Measurements from ENCODE around the gene PCCA.
"Not testable (repeated sequence)": the region's sequence is repeated elsewhere in the genome, so short reads cannot be mapped to it uniquely, and the experiment has no call there.

Gene PCCA

DNA sequence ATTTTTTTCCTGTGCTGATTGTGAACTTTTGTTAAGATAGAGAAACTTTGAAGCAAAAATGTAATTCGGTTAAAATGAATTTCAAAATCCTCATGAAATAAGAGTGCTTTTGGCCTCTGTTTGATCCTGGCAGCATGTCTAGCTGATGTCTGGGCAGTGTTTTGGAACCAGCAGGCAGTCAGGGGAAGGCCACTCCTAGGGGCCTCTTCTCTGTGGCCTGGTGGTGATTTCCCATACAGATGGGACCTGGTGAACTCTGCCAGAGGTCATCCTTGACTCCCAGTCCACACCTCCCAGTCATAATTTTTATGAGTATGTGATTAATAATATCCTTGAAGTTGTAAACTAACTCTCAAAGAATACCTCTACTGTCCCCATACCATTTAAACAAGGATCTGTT is 226.6 kb downstream of the PCCA start:
- DNase-seq = no peak

- DNase-seq = not testable (repeated sequence)
Observed at GRCh38 chr13:100318473-100318872, 229.6 kb downstream of the PCCA start.

- no peak for DNase-seq
Observed at GRCh38 chr13:100323937-100324336, 235.0 kb downstream of the PCCA start.

DNA sequence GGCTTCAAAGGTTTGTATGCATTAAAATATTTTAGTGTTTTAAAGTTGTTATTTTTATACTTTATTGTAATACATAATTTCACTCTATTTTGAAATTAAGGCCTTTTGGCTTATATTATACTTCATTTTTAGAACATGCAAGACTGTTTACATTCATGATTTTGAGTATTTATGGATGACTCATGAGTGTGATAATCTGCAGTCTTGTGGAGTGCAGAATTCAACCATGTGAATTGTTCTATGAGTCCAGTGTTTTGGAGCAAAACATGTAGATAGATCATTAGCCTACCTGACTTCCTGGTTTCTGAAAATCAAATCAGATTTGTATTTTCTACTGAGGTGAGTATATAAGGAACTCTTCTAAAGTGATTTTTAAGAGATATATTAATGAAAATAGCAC is 241.8 kb downstream of the PCCA start:
- no peak for DNase-seq

- DNase-seq = no peak
Observed at GRCh38 chr13:100333141-100333540, 244.2 kb downstream of the PCCA start.

- DNase-seq = no peak
Observed at GRCh38 chr13:100334214-100334613, 245.3 kb downstream of the PCCA start.

GRCh38 chr13:100336795-100337516 is 248.1 kb downstream of the PCCA start:
- DNase-seq = no peak

- DNase-seq = no peak
Observed at GRCh38 chr13:100338275-100338674, 249.4 kb downstream of the PCCA start.

- DNase-seq = no peak
Observed at GRCh38 chr13:100339411-100339940, 250.6 kb downstream of the PCCA start.

DNA sequence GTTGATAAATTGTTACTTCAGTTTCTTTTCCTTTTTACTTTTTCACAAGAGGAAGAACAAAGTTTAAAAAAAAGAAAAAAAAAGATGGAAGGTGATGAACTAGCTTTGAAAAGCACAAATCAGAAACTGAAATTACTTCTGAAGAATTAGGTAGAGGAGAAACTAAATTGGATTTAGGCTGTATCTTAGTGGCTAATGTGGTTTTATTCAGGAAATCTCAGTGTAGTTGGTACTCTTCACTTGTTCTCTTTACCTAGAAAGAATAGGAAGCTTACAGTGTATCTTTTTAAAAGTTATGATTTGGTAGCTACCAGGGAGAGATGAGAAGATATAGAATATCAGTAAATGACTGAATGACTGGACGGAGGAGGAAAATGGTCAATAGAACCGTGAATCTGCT is 252.0 kb downstream of the PCCA start:
- DNase-seq = no peak

GRCh38 chr13:100341327-100341726 is 252.4 kb downstream of the PCCA start:
- DNase-seq = no peak

DNA sequence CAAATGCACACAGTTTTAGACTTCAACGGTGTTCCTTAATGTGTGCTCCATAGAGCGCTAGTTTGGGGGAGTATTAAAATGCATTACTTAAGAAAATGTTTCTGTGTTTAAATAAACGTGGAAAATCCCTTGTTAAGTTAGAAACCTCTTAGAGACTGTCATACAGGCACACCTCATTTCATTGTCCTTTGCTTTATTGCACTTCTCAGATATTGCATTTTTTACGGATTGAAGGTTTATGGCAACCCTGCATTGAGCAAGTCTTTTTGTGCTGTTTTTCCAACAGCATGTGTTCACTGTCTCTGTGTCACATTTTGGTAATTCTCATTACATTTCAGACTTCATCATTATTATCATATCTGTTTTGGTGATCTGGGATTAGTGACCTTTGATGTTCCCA is 255.7 kb downstream of the PCCA start:
- DNase-seq = no peak

DNA sequence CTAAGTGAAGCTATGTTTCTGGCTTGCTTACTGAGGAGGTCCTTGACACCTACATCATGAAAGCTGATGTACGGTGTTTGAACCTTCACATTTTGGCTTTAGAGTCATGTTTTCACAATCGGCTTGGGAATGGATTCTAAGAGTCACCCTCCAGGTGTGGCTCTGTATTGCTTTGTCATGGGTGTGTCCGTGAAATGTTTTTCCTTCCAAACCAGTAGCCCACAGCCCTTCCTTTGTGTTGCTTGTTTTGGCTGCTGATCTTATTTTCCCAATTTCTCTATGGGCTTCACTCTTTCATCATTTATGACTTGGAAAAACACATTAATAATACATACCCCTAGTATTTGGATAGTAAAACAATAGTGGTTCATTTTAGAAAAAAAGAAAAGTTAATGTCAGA is 259.1 kb downstream of the PCCA start:
- DNase-seq = no peak

GRCh38 chr13:100349594-100349993 is 260.7 kb downstream of the PCCA start:
- no peak for DNase-seq

- no peak for DNase-seq
Observed at GRCh38 chr13:100350601-100351000, 261.7 kb downstream of the PCCA start.

GRCh38 chr13:100356426-100356825 is 267.5 kb downstream of the PCCA start:
- DNase-seq = no peak

DNA sequence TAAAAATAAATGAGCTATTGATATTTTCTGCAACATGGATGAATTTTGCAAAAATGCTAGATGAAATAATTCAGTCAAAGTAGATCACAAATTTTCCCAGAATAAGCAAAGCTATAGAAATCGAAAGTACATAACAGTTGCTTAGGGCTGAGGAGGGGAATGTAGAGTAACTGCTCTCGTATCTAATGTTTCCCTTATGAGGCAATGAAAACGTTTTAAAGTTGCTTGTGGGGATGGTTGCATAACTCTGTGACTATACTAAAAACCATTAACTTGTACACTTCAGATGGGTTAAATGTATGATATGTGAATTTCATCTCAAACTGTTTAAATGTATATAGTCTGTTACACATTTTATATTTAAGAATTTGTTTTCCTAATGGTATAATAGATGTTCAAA is 268.0 kb downstream of the PCCA start:
- DNase-seq = no peak

DNA sequence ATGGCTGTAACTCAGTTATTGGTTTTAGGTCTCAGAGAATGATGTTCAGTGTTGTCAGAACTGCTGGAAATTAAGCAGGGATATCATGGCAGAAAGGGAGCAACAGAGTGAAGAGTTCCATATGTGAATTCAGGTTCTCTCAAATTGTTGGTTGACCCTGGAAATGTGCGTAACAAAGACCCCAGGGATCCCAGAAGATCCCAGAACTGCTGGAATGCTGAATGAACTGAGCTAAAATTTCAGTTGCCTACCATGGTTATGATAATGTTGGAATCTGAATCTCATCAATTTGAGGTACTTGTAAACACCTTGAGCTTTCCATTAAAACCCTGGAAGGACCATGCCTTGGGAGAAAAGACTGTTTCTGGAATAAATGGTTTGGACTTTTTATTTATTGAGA is 268.9 kb downstream of the PCCA start:
- no peak for DNase-seq

- no peak for DNase-seq
Observed at GRCh38 chr13:100361504-100361903, 272.6 kb downstream of the PCCA start.

DNA sequence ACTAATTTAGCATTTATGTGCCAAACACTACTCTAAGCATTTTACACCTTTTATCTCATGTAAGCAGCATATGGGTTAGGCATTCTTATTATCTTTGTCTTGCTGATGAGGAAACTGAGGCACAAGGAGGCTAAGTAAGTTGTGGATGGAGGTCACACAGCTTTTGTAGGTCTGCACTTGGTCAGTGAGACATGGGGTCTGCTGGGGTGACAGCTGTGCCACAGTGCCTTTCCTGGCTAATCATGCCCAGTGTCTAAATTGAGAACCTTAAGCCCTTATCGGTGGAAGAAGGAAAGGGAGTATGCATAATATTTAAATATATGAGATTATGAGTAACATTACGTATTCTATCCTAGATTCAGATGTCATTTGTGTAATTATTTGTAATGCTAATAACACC is 273.5 kb downstream of the PCCA start:
- DNase-seq = no peak

DNA sequence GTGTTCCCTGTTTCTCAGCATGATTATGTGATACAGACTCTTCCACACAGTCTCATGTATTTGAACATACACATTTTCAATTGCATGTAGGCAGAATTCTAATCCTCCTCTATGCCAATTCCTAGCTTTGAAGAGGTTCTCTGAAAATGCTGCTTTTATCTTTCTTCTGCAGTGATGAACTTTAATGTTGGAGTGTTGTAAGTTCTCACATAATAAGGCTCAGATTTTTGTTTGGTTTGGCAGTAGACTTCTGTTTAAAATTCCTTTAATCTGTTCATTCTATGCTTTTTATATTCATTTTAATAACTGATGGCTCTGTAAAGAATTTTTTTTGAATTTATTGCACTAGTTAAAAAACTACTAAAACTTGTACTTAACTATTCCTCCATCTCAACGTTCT is 273.9 kb downstream of the PCCA start:
- DNase-seq = no peak

GRCh38 chr13:100363285-100363711 is 274.4 kb downstream of the PCCA start:
- DNase-seq = no peak

DNA sequence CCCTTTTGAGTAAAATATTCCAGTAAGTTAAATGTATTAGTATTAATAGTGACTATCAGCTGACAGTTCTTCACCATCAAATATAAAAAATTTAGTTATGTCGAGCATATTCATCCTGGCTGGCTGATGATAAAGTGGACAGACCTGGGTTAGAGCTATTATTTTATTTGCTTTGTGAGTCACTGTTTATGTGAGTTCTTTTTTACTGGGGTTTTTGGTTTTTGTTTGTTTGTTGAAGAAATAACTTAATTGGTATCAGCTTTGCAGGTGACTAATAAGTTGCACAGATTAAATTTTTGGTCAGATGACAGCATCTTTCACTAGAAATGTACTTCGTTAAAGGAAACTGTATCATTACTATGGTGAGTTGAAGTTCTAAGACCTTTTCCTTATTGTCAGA is 275.0 kb downstream of the PCCA start:
- DNase-seq = no peak

DNA sequence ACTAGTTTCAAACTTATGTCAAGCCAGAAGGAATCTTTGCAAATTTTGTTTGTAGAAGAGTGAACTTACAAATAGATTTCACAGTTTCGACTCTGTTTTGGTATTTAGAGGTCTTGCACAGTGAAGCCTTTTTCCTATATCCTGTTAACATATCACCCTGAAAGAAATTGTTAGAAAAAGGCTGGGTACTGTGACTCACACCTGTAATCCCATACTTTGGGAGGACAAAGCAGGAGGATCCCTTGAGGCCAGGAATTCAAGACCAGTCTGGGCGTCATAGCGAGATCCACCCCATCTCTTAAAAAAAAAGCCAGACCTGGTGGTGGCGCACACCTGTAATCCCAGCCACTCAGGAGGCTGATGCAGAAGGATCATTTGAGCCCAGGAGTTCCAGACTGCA is 275.7 kb downstream of the PCCA start:
- no peak for DNase-seq

DNA sequence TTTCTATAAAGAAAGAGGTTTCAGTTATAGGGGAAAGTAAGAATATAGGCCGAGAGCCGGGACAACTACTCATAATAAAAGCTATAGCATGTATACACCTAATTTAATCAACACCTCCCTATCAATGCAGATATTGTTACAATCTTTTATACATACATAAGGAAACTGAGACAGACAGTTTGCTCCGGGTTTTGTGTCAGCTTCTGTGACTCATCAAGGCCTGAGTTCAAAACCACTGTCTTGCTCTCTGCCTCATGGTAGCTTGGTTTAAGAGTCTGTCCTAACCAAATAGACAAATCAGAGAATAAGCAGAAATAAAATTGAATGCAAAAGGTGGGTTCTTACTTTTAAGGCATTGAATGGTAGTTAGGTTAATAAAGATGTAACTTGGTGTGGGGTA is 276.8 kb downstream of the PCCA start:
- DNase-seq = no peak

Data from NCI-H1436 treated with DMSO at 0.1 percent for 48 hours (cell line).